ENCODE data around the gene CD177.
"Not testable (repeated sequence)": the region's sequence is repeated elsewhere in the genome, so short reads cannot be mapped to it uniquely, and the experiment has no call there.

The CD177 gene

DNA sequence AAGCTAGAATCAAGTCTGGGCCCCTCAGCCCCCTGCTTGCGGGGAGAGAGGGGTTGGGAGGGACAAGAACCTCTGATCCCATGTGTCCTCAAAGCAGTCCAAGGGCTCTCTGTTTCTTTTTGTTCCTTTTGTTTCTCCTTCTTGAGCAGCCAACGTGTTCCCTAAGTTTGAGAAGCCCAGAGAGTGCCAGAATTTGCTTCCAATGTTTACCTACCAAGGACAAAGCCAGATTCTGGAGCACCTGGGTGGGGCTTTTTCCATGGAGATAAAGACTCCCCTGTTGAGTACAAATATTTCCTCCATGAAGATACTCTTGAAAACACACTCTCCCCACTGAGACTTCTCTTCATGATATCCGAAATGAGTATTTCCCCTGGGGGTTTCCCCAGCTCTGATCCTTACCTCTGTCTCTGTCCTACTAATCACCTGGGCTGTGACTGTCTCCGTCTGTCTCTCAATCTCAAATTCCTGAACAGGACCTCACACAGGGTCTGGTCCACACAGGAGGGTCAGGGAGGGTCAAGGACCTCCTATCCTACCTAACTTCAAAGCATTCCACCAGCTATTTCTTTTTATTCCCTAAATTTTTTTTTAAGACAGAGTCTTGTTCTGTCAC is 27.4 kb downstream of the CD177 start:
- H3K4me3 ChIP-seq (ENCODE audit: low read depth, low read length): no peak overlapping the region

DNA sequence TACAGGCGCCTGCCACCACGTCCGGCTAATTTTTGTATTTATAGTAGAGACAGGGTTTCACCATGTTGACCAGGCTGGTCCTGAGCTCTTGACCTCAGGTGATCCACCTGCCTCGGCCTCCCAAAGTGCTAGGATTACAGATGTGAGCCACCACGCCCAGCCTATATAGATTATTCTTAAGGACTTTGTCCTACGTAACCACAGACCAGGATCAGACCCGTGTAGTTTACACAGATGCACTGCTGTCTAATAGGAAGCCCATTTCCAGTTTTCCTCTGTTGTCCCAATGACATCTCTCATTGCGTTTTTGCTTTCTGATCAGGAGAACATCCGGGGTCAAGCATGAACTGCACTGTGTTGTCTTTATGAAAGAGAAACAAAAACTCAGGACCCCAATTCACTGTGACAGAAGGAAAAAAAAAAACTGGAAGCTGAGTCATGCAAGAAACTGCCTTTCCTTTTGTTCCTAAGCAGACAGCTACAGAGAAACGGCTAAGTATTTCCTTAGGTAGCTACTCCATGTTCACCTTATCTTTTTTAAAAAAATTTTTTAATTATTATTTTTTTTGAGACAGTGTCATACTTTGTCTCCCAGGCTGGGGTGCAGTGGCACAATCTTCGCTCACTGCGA is 29.2 kb downstream of the CD177 start:
- not testable (repeated sequence) for H3K4me3 ChIP-seq (ENCODE audit: low read depth, low read length)

GRCh38 chr19:43383254-43383653 is 29.8 kb downstream of the CD177 start:
- H3K4me3 ChIP-seq (ENCODE audit: low read depth, low read length): not testable (repeated sequence)

DNA sequence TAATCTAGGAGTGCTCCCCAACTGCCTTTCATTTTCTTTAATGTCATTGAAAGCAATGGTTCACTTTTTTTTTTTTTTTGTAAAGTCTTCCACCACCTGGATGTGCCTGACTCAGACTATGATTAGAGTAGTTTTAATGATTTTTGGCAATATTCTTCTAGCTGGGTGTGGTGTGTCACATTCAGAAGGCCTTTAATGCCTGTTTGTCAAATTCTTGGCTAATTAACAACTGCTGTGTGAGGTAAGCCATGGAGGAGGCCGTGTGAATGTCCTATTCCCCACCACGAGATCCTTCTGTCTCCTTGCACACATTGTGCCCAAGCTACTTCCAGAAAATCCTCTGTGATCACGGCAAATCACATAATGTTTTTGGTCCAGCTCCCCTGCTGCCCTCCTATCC is 30.3 kb downstream of the CD177 start:
- H3K4me3 ChIP-seq (ENCODE audit: low read depth, low read length): not testable (repeated sequence)

GRCh38 chr19:43390903-43391551 is 37.5 kb downstream of the CD177 start:
- H3K4me3 ChIP-seq (ENCODE audit: low read depth, low read length): not testable (repeated sequence)

DNA sequence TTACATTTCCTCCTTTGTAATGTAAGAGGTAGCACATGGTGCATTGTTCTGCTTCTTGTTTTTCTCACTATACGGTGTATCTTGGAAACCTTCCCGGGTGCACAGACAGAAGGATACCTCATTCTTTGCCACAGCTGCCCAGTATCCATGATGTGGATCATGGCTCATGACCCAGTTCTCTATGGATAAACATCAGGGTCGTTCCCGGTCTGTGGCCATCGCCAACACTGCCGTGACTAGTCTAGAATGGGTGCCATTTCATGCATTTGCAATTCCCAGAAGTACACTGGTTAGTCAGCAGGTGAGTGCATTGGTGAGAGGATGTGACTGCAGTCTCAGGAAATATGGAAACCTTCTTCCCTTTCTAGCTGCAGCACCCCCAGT is 38.1 kb downstream of the CD177 start:
- not testable (repeated sequence) for H3K4me3 ChIP-seq (ENCODE audit: low read depth, low read length)

DNA sequence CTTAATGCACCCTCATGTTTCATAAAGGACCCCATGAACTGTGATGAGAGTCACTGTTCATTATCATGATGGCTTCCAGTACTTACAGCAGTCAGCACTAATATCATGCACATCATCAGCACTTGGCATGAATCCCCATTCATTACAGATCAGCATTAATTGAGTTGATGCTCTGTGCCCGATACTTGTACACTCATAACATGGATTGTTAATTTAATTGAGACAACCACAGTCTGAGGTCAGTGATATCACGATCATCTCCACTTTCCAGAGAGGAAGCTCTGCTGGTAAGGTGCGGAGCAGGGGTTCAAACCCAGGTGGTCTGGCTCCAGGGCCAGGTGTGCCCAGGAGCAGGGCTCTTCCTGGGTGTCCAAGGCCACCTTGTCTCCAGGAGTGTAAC is 40.0 kb downstream of the CD177 start:
- not testable (repeated sequence) for H3K4me3 ChIP-seq (ENCODE audit: low read depth, low read length)

- H3K4me3 ChIP-seq (ENCODE audit: low read depth, low read length): no peak overlapping the region
Measured at GRCh38 chr19:43395561-43395960, 42.1 kb downstream of the CD177 start.

DNA sequence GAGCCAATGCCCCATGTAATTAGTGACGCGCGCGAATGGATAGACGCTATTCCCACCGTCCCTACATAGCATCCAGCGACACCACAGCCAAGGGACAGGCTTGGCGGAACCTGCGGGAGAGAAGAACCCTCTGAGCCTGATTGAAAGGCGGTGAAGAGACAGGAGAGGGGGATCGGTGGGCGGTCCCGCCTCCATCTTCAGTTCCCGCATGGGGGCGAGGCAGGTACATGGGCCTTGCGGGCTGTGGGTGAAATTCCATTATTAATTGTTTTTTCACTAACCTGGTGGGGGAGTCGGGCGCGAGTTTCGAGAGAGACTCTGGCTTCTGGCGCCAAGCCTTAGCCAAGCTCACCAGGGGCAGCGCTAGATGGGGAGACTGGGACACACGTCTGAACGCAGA is 52.8 kb downstream of the CD177 start:
- no peak overlapping the region for H3K4me3 ChIP-seq (ENCODE audit: low read depth, low read length)

DNA sequence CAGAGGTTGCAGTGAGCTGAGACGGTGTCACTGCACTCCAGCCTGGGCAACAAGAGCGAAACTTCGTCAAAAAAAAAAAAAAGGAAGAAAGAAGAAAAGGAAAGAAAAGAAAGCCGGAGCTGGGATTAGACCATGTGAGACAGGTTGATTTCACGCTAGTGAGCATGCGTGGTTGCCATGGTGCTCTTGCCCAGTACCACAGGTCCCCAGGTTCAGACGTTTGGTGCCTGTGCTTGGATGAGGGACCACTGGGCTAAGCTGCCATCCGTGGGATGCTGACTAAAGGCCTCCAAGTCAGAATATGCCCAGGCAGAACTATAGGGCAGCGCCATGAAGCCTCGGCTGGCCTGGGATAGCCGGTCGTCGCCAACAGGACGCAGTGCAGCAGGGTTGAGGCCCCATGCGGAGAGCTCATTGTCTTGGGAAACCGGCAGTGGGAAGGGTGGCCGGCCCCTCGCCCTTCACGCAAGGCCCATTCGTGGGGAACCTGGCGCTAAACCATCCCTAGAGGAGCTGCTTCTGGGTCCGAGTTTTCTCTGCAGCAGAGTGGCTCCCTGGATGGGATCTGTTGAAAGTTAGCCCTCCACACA is 54.0 kb downstream of the CD177 start:
- H3K4me3 ChIP-seq (ENCODE audit: low read depth, low read length): no peak overlapping the region

GRCh38 chr19:43408043-43408442 is 54.6 kb downstream of the CD177 start:
- H3K4me3 ChIP-seq (ENCODE audit: low read depth, low read length): no peak overlapping the region

GRCh38 chr19:43409415-43409814 is 55.9 kb downstream of the CD177 start:
- H3K4me3 ChIP-seq (ENCODE audit: low read depth, low read length): no peak overlapping the region

- no peak overlapping the region for H3K4me3 ChIP-seq (ENCODE audit: low read depth, low read length)
Measured at GRCh38 chr19:43412441-43412840, 59.0 kb downstream of the CD177 start.
